Large intestine (tissue), 3 donors: ENCODE results near the gene STAT6. TPM values are rescaled to one million over a fixed set of nuclear protein-coding genes. Genes with fewer than 3 reads are reported as not detected.

Source experiments
- DNase-seq, 2 donors: peaks; one replicate each; pipeline versions ENCODE4 v3.0.0 to v3.0.0-alpha.2; 2013
- H3K27ac ChIP-seq: one replicate; pipeline ENCODE4 v1.5.1; 2013; ENCODE audit warnings: low read length
- H3K27me3 ChIP-seq: 2 replicates; pipeline ENCODE4 v1.6.1; 2013; ENCODE audit warnings: low read length; ENCODE audit not compliant: control insufficient read depth, insufficient read depth
- H3K36me3 ChIP-seq: 2 replicates; pipeline ENCODE4 v1.6.1; 2013; ENCODE audit warnings: low read length; ENCODE audit not compliant: control insufficient read depth, insufficient read depth
- H3K4me1 ChIP-seq: one replicate; pipeline ENCODE4 v1.6.1; 2013; ENCODE audit warnings: low read length; ENCODE audit not compliant: control insufficient read depth, insufficient read depth
- H3K4me3 ChIP-seq: one replicate; pipeline ENCODE4 v1.5.1; 2013; ENCODE audit warnings: low read length
- H3K9me3 ChIP-seq: one replicate; pipeline ENCODE4 v1.6.1; 2013; ENCODE audit warnings: mild to moderate bottlenecking, low read depth, low read length, moderate library complexity; ENCODE audit not compliant: control insufficient read depth
- WGBS: methylation state at CpG from one replicate; pipeline ENCODE4 v1.1.5; 2013; ENCODE audit warnings: low lambda C conversion rate; ENCODE audit not compliant: insufficient coverage; 5-methylcytosine and 5-hydroxymethylcytosine counted together
- polyA plus RNA-seq: library from polyadenylated mRNA; unstranded; fragments of 120-200 nt; gene quantifications from one replicate; pipeline ENCODE4 v1.2.1, GENCODE V29; 2013

Gene STAT6
- polyA plus RNA-seq, 1 donor, result 114 TPM

DNA sequence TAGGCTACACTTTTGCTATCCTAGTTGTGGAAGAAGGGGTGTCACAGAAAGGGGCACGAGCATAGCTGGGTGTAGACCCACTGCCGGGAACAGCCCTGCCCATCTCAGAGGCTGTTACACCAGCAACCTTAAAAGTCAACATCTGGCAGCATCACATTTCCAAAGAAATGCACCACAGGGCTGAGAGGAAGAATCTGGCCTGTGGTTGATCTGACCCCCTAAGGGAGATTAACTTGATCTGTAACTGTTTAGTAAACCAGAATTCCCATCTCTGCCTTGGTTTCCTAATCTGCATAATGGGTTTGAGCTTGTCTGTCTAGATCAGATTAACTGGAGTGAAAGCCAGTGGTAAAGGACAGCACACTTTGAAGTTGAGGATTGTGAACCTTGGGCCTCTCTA, 34.9 kb upstream of the STAT6 start:
- no peak for DNase-seq
- no peak overlapping the region for H3K4me3 ChIP-seq
- H3K27me3 ChIP-seq, result no peaks in the 10 kb centered on the region
- peaks cover 67% of the 10 kb centered on the region for H3K36me3 ChIP-seq
- WGBS, result no CpG with 5 or more reads among the region's 2 CpGs
- H3K9me3 ChIP-seq, result no peaks in the 10 kb centered on the region
- H3K27ac ChIP-seq, result peak overlapping the region; percentile 87
- peaks cover 54% of the 10 kb centered on the region for H3K4me1 ChIP-seq

DNA sequence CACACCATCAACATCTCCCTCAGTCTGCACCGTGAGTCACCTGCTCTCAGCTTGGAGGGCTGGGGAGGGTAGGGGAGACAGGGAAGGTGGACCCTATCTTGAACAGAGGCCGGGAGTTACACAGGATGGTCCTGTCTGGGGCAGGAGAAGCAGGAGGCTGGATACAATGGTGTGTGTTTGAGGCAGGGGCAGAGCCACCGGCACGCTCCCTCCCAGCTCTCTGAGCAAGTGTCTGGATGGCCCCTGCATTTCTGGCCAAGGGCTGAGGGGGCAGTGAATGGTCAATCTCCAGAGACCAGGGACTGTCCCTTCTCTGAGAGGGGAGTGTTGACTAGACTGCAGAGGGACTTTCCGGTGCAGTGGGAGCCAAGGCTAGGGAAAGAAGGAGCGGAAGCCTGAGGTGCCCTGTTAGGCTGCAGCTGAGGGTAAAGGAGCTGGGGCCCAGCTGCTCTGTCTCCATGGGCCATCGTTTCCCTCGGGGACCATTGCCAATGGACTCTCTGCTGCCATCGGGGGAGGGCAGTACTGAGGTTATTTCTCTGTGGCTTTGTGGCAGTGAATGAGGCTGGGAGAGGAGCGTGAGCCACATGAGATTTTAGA, 34.4 kb upstream of the STAT6 start:
- H3K4me3 ChIP-seq, result no peak overlapping the region
- H3K27me3 ChIP-seq, result no peaks in the 10 kb centered on the region
- DNase-seq, result no peak
- H3K9me3 ChIP-seq, result no peaks in the 10 kb centered on the region
- no peak overlapping the region for H3K27ac ChIP-seq
- peaks cover 64% of the 10 kb centered on the region for H3K36me3 ChIP-seq
- WGBS, result no CpG with 5 or more reads among the region's 10 CpGs
- H3K4me1 ChIP-seq, result peaks cover 50% of the 10 kb centered on the region

DNA sequence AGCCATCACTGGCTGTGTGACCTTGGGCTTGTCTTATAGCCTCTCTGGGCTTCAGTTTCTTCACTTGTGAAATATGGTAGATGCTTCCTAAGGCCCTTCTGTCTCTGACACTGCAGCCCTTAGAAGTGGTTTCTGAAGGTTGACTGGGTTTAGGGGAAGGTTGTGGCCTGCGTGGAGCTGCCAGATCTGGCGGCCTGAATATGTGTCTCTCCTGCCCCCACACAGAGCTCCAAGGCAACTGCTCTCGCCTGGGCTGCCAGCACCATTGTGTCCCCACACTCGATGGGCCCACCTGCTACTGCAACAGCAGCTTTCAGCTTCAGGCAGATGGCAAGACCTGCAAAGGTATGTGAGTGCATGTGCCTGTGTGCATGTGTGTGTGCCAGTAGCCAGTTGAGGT, 32.3 kb upstream of the STAT6 start:
- Histone ChIP-seq H3K36me3 (peaks cover 76% of the 10 kb centered on the region), H3K4me3 (no peak overlapping the region), H3K27me3 (no peaks in the 10 kb centered on the region), H3K27ac (no peak overlapping the region), H3K4me1 (peaks cover 39% of the 10 kb centered on the region), H3K9me3 (no peaks in the 10 kb centered on the region)
- WGBS, result no CpG with 5 or more reads among the region's 4 CpGs
- no peak for DNase-seq

DNA sequence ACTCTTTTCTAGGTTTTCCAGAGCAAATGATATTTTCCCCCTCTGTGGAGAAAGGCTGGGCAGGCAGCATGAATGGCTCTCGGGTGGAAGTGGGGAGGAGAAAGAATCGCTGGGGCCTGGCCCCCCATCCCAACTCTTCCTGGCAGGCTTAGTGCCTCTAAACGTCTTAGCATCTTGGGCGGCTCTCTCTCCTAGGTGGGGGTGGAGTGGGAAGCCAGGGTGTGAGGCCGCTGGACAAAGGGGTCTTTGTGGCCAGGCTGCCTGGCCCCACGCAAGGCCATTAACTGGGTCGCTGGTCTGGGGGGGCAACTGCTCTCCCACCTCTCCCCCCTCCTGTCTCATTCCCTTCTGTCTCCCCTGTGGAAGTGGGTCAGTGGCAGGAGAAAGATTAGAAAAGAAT, 31.6 kb upstream of the STAT6 start:
- Histone ChIP-seq H3K4me3 (no peak overlapping the region), H3K27me3 (no peaks in the 10 kb centered on the region), H3K4me1 (peaks cover 39% of the 10 kb centered on the region), H3K36me3 (peaks cover 76% of the 10 kb centered on the region), H3K9me3 (no peaks in the 10 kb centered on the region), H3K27ac (no peak overlapping the region)
- no peak for DNase-seq
- no CpG with 5 or more reads among the region's 7 CpGs for WGBS

DNA sequence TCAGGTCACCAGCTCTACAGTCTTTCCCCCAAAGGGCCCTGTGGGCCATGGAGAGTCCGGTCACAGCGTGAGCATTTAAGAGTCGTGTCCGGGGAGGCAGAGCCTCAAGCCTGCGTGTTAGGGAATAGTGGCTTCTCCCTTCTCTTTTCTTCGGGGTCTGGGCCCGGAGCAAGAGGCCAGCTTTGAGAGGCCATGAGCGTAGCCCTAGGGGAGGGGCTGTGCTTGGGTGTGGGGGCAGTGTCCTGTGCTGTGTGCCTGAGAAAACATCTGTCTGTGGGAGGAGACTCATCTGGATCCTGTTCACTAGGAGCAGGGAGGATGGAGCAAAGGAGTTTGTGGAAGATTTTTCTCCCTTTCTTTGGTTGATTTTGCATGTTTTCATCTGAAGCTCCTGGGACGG, 31.0 kb upstream of the STAT6 start:
- Histone ChIP-seq H3K4me3 (no peak overlapping the region), H3K27ac (no peak overlapping the region), H3K36me3 (peaks cover 76% of the 10 kb centered on the region), H3K4me1 (peaks cover 36% of the 10 kb centered on the region), H3K27me3 (no peaks in the 10 kb centered on the region), H3K9me3 (no peaks in the 10 kb centered on the region)
- no peak for DNase-seq
- WGBS, result no CpG with 5 or more reads among the region's 9 CpGs

DNA sequence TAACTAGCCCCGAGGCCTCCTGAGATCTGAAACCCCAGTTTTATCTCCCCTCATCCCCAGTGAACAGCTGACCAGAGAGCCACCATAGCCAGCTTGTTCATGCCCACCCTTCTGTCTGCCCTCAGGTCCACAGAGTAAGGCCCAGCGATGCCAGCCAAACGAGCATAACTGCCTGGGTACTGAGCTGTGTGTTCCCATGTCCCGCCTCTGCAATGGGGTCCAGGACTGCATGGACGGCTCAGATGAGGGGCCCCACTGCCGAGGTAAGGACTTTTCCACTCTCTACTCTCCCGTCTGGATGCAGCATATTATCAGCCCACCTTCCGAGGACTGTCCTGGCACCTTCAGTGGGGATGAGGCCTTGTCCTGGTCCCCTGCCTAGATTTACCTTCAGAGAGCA, 30.1 kb upstream of the STAT6 start:
- Histone ChIP-seq H3K4me3 (no peak overlapping the region), H3K9me3 (no peaks in the 10 kb centered on the region), H3K4me1 (peaks cover 31% of the 10 kb centered on the region), H3K36me3 (peaks cover 73% of the 10 kb centered on the region), H3K27me3 (no peaks in the 10 kb centered on the region), H3K27ac (no peak overlapping the region)
- WGBS, result no CpG with 5 or more reads among the region's 8 CpGs
- DNase-seq, result no peak

DNA sequence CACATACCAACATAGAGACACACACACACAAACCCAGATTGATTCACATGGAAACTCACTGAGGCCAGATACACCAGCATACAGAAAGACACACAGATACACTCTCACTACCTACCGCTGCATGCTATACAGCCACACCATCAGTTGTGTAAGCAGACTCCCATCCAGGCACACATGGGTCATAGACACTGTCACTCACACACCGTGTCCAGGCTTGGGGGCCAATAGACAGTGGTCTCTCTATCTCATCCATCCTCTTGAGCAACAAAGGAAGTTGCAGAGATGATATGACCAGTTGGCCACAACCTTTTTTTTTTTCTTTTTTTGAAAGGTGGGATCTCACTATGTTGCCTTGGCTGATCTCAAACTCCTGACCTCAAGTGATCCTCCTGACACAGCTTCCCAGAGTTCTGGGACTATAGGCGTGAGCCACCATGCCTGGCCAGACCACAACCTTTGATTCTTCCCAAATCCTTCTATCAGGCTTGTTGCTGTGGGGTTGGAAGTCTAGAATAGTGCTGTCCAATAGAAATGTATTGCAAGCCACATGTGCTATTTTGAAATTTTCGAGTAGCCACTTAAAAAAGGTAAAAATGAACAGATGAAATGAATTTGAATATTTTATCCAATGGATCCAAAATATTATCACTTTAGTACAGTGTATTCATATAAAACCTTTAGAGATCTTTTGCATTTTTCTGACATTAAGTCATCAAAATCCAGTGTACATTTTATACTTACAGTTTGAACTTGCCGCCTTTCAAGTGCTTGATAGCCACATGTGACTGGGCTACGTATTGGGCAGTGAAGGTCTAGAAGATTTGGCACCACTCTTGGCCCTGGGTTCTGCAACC, 28.9 kb upstream of the STAT6 start:
- Histone ChIP-seq H3K4me3 (no peak overlapping the region), H3K9me3 (no peaks in the 10 kb centered on the region), H3K36me3 (peaks cover 64% of the 10 kb centered on the region), H3K4me1 (peaks cover 30% of the 10 kb centered on the region), H3K27me3 (no peaks in the 10 kb centered on the region), H3K27ac (no peak overlapping the region)
- no peak for DNase-seq
- 90% methylated on average over 2 of the region's 6 CpGs for WGBS

DNA sequence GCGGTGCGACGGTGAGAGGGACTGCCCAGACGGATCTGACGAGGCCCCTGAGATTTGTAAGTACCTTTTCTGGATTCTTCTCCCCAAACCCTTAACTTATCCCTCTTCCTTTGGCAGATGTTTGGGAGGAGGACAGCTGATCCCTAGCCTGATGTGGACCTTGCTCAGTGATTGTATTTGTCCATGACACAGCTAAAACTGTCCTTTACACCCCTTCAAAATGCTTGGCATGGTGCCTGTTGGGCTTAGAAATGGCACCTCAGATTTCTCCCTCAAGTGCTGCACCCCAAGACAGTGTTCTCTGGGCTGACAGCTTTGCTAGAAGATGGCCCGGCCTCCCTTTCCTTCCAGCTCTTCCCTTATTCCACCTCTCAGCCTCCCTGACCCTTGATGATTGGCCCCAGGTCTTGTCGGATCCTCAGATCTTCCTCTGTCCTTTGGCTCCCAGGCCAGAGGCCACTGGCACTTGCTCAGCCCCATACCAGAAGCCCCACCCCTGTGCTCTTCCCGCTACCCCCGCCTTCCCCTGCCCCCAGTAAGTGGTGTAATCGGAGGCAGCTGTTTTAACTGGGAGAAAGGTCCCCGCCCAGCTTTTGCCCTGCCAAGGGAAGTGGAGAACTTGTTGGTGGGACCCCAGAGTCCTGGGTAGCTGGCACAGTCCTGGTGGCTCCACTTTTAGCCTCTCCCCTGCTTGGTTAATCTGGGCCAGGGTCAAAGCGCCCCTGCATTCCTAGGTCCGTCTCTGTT, 27.5 kb upstream of the STAT6 start:
- no peaks in the 10 kb centered on the region for H3K9me3 ChIP-seq
- peaks cover 54% of the 10 kb centered on the region for H3K36me3 ChIP-seq
- peak; percentile 56 to 87 for DNase-seq
- peak overlapping the region; percentile 0 for H3K27ac ChIP-seq
- peaks cover 30% of the 10 kb centered on the region for H3K4me1 ChIP-seq
- no peak overlapping the region for H3K4me3 ChIP-seq
- H3K27me3 ChIP-seq, result no peaks in the 10 kb centered on the region
- WGBS, result no CpG with 5 or more reads among the region's 13 CpGs

DNA sequence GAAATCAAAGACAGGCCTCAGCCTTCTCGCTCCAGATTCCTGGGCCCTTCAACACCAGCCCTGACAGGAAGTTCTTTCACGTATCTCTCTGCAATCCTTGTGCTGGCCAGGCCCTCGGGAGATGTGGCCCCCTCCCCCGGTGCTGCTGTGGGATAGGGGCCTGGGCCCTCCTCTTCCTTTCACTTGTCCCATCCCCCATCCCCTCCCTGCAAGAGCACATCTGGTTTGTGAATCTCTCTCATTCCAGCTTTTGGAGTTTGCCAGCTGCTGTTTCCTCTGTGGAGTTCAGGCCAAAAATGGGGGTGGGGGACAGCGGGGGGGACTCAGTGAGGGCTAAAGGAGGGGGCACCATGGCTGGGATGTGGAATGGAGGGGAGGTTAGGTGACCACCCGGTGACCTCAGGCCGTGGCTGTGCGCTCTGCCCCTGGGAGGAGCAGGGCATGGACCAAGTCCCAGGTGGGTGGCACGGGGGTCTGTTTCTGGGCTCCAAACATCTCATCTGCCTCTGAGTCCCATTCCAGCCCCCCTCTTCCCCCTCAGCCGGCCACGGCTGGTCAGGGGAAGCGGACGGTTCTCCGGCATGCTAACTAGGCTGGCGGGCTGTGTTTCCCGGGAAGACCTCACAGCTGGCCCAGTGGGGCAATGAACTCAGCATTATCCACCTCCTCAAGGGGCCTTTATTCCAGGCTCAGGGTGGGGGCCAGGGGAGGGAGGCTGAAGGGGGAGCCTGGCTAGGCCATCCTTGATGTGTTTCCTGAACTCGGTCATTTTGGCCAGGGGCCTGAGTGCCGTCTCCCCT, 24.6 kb upstream of the STAT6 start:
- peaks cover 33% of the 10 kb centered on the region for H3K36me3 ChIP-seq
- peak overlapping the region; percentile 59 for H3K27ac ChIP-seq
- H3K9me3 ChIP-seq, result no peaks in the 10 kb centered on the region
- WGBS, result no CpG with 5 or more reads among the region's 18 CpGs
- H3K4me1 ChIP-seq, result peaks cover 53% of the 10 kb centered on the region
- DNase-seq, result peak; percentile 56 to 58
- H3K27me3 ChIP-seq, result no peaks in the 10 kb centered on the region
- H3K4me3 ChIP-seq, result no peak overlapping the region

DNA sequence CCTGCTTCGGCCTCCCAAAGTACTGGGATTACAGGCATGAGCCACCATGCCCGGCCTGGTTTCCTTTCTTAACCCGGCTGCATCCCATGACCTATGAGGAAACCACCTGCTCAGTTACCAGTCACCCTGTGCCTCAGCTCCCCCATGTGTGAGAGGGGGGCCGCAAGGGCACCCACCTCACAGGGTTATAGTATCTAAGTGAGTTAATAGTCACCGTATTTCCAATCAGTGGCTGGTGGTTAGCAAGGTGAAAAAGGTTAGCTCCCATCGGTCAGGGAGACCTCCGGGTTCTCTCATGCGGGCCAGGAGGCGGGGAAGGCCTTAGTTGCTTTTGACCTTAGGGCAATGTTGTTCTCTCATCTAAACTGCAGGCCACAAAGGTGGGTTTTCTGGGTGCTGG, 23.8 kb upstream of the STAT6 start:
- H3K4me1 ChIP-seq, result peaks cover 61% of the 10 kb centered on the region
- WGBS, result no CpG with 5 or more reads among the region's 9 CpGs
- H3K4me3 ChIP-seq, result no peak overlapping the region
- H3K9me3 ChIP-seq, result no peaks in the 10 kb centered on the region
- peak overlapping the region; percentile 59 for H3K27ac ChIP-seq
- peaks cover 27% of the 10 kb centered on the region for H3K36me3 ChIP-seq
- H3K27me3 ChIP-seq, result no peaks in the 10 kb centered on the region
- no peak for DNase-seq
